Breast epithelium (tissue), 4 donors: ENCODE results near the gene CD80. TPM values are rescaled to one million over a fixed set of nuclear protein-coding genes. Genes with fewer than 3 reads are reported as not detected.

Source experiments
- DNase-seq, 2 donors: peaks; one replicate each; pipeline ENCODE4 v3.0.0-alpha.2; 2019; ENCODE audit warnings: low spot score in 2 of 2
- H3K27ac ChIP-seq, 2 donors: fragments of 200-600 bp; sonication (generic) in 1 of 2; one replicate each; pipeline ENCODE4 v1.5.1; 2016 to 2019; ENCODE audit warnings: mild to moderate bottlenecking in 1 of 2
- H3K27me3 ChIP-seq, 2 donors: fragments of 200-600 bp; sonication (generic) in 1 of 2; one replicate each; pipeline versions ENCODE4 v1.5.1 to v1.6.0; 2017 to 2019; ENCODE audit warnings: control low read depth in 1 of 2, mild to moderate bottlenecking in 1 of 2
- H3K36me3 ChIP-seq: fragments of 200-600 bp; one replicate; pipeline ENCODE4 v1.5.1; 2019
- H3K4me1 ChIP-seq, 2 donors: fragments of 200-600 bp; sonication (generic); one replicate each; pipeline ENCODE4 v1.5.1; 2016 to 2019; ENCODE audit warnings: control low read depth in 1 of 2
- H3K4me3 ChIP-seq, 3 donors: fragments of 200-600 bp; sonication (generic); 1 replicate in 2 of 3; 2 replicates in 1 of 3; pipeline ENCODE4 v1.5.1; 2016 to 2019; ENCODE audit warnings: mild to moderate bottlenecking in 3 of 3, moderate library complexity in 2 of 3
- H3K9me3 ChIP-seq, 2 donors: fragments of 200-600 bp; sonication (generic) in 1 of 2; one replicate each; pipeline ENCODE4 v1.5.1; 2016 to 2019; ENCODE audit warnings: control low read depth in 1 of 2
- POLR2A ChIP-seq: fragments of 450-650 bp; IDR thresholded peaks from one replicate; pipeline ENCODE4 v1.6.1; 2016; ENCODE audit warnings: antibody characterized with exemption, mild to moderate bottlenecking, moderate library complexity
- POLR2AphosphoS5 ChIP-seq, 3 donors: sonication (generic); formaldehyde crosslinking; IDR thresholded peaks; one replicate each; pipeline ENCODE4 v1.6.1; 2017; ENCODE audit warnings: antibody characterized with exemption in 3 of 3
- intact Hi-C: fragments of 100-400 bp; cut with DNase I; formaldehyde crosslinking; loops from one replicate; pipeline ENCODE4 v1.15.1; 2023; ENCODE audit warnings: low total_unique reads
- total RNA-seq, 3 donors: library from RNA; depleted of rRNA; stranded (reverse); fragments of >200 nt; gene quantifications; one replicate each; pipeline ENCODE4 v1.1.0, GENCODE V29; 2016
- TF ChIP-seq, protein P1 (sequence below), 3 donors: fragments of 450-650 bp; IDR thresholded peaks; one replicate each; pipeline ENCODE4 v1.5.1; 2016 to 2017; ENCODE audit warnings: antibody characterized with exemption in 3 of 3, mild to moderate bottlenecking in 3 of 3, moderate library complexity in 3 of 3

The CD80 gene
- total RNA-seq, 3 donors from 2014 or later, result 0.96 to 1.8 (median 1.6) TPM

DNA sequence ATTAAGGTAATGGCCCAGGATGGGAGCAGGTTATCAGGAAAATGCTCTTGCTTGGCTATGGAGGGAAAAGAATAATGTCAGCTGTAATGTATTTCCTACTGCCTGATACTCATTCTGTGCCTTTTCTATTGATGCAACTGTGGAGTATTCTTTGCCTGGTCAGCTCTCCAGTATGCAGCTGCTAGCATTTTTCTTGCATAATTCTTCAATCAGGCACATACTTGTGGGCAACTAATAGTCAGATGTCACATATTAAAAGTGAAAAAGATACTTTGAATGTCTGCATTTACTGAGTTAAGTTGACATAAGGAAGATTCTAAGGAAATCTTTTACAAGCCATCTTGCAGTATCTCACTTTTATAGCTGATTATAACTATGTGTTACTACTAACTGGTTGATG is 29.5 kb downstream of the CD80 start:
- intact Hi-C loops, result no loop called here

DNA sequence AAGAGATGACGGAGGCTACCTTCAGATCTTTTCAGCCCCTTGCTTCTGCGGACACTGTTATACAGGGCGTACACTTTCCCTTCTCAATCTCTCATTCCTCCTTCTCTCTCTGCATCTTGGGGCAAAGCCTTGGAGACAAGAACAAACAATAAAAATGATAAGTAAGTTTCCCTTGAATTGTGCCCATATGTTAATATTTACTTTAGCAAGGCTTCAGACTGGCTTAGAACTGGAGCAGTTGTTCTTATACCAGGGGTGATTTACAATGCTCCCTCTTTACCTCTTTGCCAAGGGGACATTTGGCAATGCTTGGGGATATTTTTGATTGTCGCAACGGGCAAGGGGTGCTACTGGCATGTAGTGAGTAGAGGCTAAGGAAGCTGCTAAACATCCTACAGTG is 31.7 kb downstream of the CD80 start:
- H3K36me3 ChIP-seq, result no peaks in the 10 kb centered on the region
- no peak for TF ChIP-seq POLR2AphosphoS5 (IDR thresholded peaks at IDR 0.05)
- TF ChIP-seq, protein P1, sequence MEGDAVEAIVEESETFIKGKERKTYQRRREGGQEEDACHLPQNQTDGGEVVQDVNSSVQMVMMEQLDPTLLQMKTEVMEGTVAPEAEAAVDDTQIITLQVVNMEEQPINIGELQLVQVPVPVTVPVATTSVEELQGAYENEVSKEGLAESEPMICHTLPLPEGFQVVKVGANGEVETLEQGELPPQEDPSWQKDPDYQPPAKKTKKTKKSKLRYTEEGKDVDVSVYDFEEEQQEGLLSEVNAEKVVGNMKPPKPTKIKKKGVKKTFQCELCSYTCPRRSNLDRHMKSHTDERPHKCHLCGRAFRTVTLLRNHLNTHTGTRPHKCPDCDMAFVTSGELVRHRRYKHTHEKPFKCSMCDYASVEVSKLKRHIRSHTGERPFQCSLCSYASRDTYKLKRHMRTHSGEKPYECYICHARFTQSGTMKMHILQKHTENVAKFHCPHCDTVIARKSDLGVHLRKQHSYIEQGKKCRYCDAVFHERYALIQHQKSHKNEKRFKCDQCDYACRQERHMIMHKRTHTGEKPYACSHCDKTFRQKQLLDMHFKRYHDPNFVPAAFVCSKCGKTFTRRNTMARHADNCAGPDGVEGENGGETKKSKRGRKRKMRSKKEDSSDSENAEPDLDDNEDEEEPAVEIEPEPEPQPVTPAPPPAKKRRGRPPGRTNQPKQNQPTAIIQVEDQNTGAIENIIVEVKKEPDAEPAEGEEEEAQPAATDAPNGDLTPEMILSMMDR (IDR thresholded peaks at IDR 0.05), result no peak
- TF ChIP-seq POLR2A, result no peak
- no peak overlapping the region for H3K27ac ChIP-seq
- H3K4me1 ChIP-seq, result no peaks in the 10 kb centered on the region
- no peaks in the 10 kb centered on the region for H3K9me3 ChIP-seq
- intact Hi-C loops, result no loop called here
- no peak overlapping the region for H3K4me3 ChIP-seq
- H3K27me3 ChIP-seq, result no peaks in the 10 kb centered on the region
- no peak for DNase-seq

More for the DNA sequence above, 29.5 kb downstream of the CD80 start:
- Histone ChIP-seq H3K27ac (no peak overlapping the region), H3K4me1 (no peaks in the 10 kb centered on the region), H3K27me3 (no peaks in the 10 kb centered on the region), H3K9me3 (no peaks in the 10 kb centered on the region), H3K4me3 (no peak overlapping the region), H3K36me3 (no peaks in the 10 kb centered on the region)
- TF ChIP-seq, protein P1 (IDR thresholded peaks at IDR 0.05), result no peak
- TF ChIP-seq POLR2A (no peak), POLR2AphosphoS5 (IDR thresholded peaks at IDR 0.05) (no peak)
- DNase-seq, result no peak

DNA sequence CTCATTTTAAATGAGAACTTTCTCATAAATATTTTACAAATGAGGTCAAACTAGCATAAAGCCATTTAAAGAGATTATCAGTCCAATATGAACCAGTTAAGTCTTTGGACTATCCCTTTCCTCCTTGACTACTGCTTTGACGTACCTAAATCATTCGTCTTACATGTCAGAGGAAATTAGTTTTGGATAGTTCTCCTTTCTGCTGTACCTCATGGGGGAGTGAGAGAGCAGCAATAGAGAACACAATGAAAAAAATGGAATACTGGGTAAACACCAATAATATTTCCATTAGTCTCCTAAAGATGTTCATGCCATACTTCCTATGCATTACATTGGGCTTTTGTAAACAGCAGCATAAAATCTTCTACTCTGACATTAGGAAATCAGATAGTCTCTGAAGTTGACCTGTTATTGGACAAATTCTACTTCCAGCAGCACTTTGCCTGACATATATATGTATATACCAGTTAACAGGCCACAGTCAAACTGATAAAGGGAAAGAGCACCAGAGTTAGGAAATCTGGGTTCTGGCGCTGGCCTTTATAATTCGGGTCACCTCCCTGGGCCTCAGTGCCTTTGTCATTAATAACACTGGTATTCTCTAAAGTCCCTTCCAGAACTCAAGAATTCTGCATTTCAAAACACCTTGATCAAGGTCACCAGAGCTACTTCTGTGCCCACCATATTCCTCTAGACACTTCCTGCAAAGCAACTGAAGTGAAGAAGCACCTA is 34.3 kb downstream of the CD80 start:
- Histone ChIP-seq H3K4me3 (no peak overlapping the region), H3K9me3 (no peaks in the 10 kb centered on the region), H3K4me1 (no peaks in the 10 kb centered on the region), H3K27me3 (no peaks in the 10 kb centered on the region), H3K36me3 (no peaks in the 10 kb centered on the region), H3K27ac (no peak overlapping the region)
- intact Hi-C loops, result no loop called here
- TF ChIP-seq POLR2AphosphoS5 (IDR thresholded peaks at IDR 0.05) (no peak), POLR2A (no peak)
- TF ChIP-seq, protein P1 (IDR thresholded peaks at IDR 0.05), result no peak
- no peak for DNase-seq

DNA sequence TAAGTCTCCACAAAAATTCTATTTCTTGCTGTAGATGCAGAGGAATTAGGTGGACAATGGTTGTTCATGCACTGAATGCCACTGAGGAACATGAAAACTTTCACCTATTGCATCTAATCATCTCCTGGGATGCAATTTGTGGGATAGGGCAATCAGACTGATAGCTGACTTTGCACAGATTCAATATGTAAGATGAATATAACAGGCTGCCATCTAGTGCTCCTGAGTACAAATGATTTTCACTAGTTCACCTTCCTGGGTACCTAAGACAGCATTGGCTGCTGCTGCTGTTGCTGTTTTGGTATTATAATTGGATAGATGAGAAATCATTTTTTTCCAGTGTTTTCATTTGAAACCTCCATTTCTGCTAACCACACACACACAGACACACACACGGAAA is 41.4 kb downstream of the CD80 start:
- Histone ChIP-seq H3K36me3 (peaks cover 11% of the 10 kb centered on the region), H3K4me1 (no peaks in the 10 kb centered on the region), H3K27me3 (no peaks in the 10 kb centered on the region), H3K27ac (no peak overlapping the region), H3K9me3 (no peaks in the 10 kb centered on the region), H3K4me3 (no peak overlapping the region)
- DNase-seq, result no peak
- TF ChIP-seq POLR2AphosphoS5 (IDR thresholded peaks at IDR 0.05) (no peak), POLR2A (no peak)
- TF ChIP-seq, protein P1 (IDR thresholded peaks at IDR 0.05), result no peak
- intact Hi-C loops, result no loop called here

DNA sequence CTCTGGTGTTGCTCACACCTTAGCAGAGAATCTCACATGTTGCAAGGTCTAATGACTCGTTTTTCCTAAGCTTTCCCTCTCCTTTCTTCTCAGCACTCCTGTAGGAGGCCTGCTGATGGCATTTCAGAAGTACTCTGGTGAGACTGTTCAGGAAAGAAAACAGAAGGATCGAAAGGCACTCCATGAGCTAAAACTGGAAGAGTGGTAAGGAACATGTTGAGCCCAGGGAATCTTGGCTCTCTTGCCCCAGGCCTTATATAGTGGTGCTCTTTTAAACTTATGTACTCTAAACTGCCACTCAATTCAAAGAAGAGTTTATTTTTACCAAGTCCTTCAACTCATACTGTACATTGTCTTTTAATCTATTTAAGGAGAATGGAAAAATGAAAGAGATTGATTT is 42.3 kb downstream of the CD80 start:
- H3K27me3 ChIP-seq, result no peaks in the 10 kb centered on the region
- H3K27ac ChIP-seq, result no peak overlapping the region
- no peaks in the 10 kb centered on the region for H3K9me3 ChIP-seq
- H3K4me3 ChIP-seq, result no peak overlapping the region
- H3K4me1 ChIP-seq, result no peaks in the 10 kb centered on the region
- TF ChIP-seq, protein P1 (IDR thresholded peaks at IDR 0.05), result no peak
- no peak for TF ChIP-seq POLR2A
- DNase-seq, result no peak
- H3K36me3 ChIP-seq, result peaks cover 11% of the 10 kb centered on the region
- intact Hi-C loops, result no loop called here
